Fibroblast of lung (primary cell): ENCODE results near the gene UBE2H. TPM values are rescaled to one million over a fixed set of nuclear protein-coding genes. Genes with fewer than 3 reads are reported as not detected.

Experiments
- DNase-seq, 2 donors: peaks; one replicate each; pipeline versions ENCODE4 v3.0.0 to v3.0.0-alpha.2; 2010; ENCODE audit warnings: low read depth in 2 of 2
- H2AFZ ChIP-seq: 2 replicates; pipeline ENCODE4 v1.5.1; 2012; ENCODE audit warnings: low read length, control low read depth, inconsistent platforms
- H3K27ac ChIP-seq: 2 replicates; pipeline ENCODE4 v1.5.1; 2011; ENCODE audit warnings: low read length, control low read depth; ENCODE audit not compliant: insufficient read depth
- H3K27me3 ChIP-seq: 2 replicates; pipeline ENCODE4 v1.5.1; 2011; ENCODE audit warnings: mild to moderate bottlenecking, low read length; ENCODE audit not compliant: control insufficient read depth, insufficient read depth
- H3K36me3 ChIP-seq: 2 replicates; pipeline ENCODE4 v1.5.1; 2011; ENCODE audit warnings: low read length; ENCODE audit not compliant: control insufficient read depth, insufficient read depth
- H3K4me1 ChIP-seq: 2 replicates; pipeline ENCODE4 v1.5.1; 2011; ENCODE audit warnings: low read length; ENCODE audit not compliant: control insufficient read depth, insufficient read depth; ENCODE audit errors: extremely low read depth
- H3K4me2 ChIP-seq: 2 replicates; pipeline ENCODE4 v1.5.1; 2011; ENCODE audit warnings: low read length, control low read depth; ENCODE audit not compliant: insufficient read depth; ENCODE audit errors: extremely low read depth
- H3K4me3 ChIP-seq, 4 experiments: fragments of 200-600 bp in 1 of 4; sonication (generic) in 1 of 4; replicated peaks in 1 of 4; 2 replicates each; pipeline ENCODE4 v1.5.1; 2011 to 2016; ENCODE audit warnings: low read length in 4 of 4, low read depth in 3 of 4, mild to moderate bottlenecking in 3 of 4, control low read depth in 2 of 4, inconsistent platforms in 1 of 4, mixed read lengths in 1 of 4; ENCODE audit not compliant: insufficient read depth in 1 of 4; ENCODE audit errors: control extremely low read depth in 1 of 4
- H3K79me2 ChIP-seq: 2 replicates; pipeline ENCODE4 v1.5.1; 2012; ENCODE audit warnings: mild to moderate bottlenecking, low read length, inconsistent platforms; ENCODE audit not compliant: control insufficient read depth, insufficient read depth
- H3K9ac ChIP-seq: 2 replicates; pipeline ENCODE4 v1.5.1; 2011; ENCODE audit warnings: mild to moderate bottlenecking, low read length, control low read depth; ENCODE audit not compliant: insufficient read depth
- H3K9me3 ChIP-seq: 2 replicates; pipeline ENCODE4 v1.5.1; 2012; ENCODE audit warnings: low read depth, low read length; ENCODE audit not compliant: control insufficient read depth, insufficient read depth
- H4K20me1 ChIP-seq: 2 replicates; pipeline ENCODE4 v1.5.1; 2011; ENCODE audit warnings: low read length; ENCODE audit not compliant: control insufficient read depth, insufficient read depth; ENCODE audit errors: extremely low read depth
- CTCF ChIP-seq, 2 donors: IDR thresholded peaks in 1 of 2; conservative IDR thresholded peaks in 1 of 2; 1 replicate in 1 of 2; 2 replicates in 1 of 2; pipeline ENCODE4 v1.5.1; 2011 to 2012; ENCODE audit warnings: low read length in 2 of 2, control low read depth in 1 of 2, inconsistent platforms in 1 of 2, low read depth in 1 of 2, mild to moderate bottlenecking in 1 of 2
- EZH2 ChIP-seq: IDR thresholded peaks from 2 replicates; pipeline ENCODE4 v1.5.1; 2012; ENCODE audit warnings: low read length, control low read depth, mild to moderate bottlenecking; ENCODE audit errors: missing control alignments
- polyA plus RNA-seq, 2 donors: library from polyadenylated mRNA; depleted of rRNA in 1 of 2; stranded (reverse) in 1 of 2; unstranded in 1 of 2; fragments of >200 nt; gene quantifications; 2 replicates each; pipeline ENCODE4 v1.2.1, GENCODE V29; 2011 to 2012; ENCODE audit warnings: missing spikeins in 1 of 2
- total RNA-seq: library from RNA; depleted of rRNA; stranded (reverse); fragments of >200 nt; gene quantifications from 2 replicates; pipeline ENCODE4 v1.2.1, GENCODE V29; 2014

Gene UBE2H
- total and polyA plus RNA-seq, 2 donors (not counting 1 experiment from before 2014, with no cell fraction given): 76.0 to 102 TPM

GRCh38 chr7:129821476-129821875 is 131.3 kb downstream of the UBE2H start:
- H3K9ac ChIP-seq: no peak overlapping the region
- no peak overlapping the region for H3K4me3 ChIP-seq
- DNase-seq: no peak

DNA sequence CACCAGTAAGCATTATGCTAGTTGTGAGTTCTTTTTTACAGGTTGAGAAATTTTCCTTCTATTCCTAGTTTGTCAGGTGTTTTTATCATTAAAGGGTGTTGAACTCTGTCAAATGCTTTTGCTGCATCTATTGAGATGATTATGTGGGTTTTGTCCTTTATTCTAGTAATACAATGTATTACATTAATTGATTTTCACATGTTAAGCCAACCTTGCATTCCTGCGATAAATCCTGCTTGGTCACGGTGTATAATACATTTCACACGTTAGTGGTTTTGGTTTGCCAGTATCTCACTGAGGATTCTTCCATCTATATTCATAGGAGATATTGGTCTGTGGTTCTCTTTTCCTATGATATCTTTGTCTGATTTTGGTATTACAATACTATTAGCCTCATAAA is 136.0 kb downstream of the UBE2H start:
- Histone ChIP-seq H3K9ac (no peak overlapping the region), H3K27me3 (peaks cover 2% of the 10 kb centered on the region), H3K36me3 (no peaks in the 10 kb centered on the region), H3K4me2 (no peak overlapping the region), H4K20me1 (no peaks in the 10 kb centered on the region), H3K27ac (no peak overlapping the region), H3K4me1 (no peaks in the 10 kb centered on the region), H2AFZ (no peak overlapping the region), H3K9me3 (no peaks in the 10 kb centered on the region), H3K4me3 (no peak overlapping the region), H3K79me2 (no peaks in the 10 kb centered on the region)
- no peak for DNase-seq
- TF ChIP-seq CTCF (conservative IDR thresholded peaks at IDR 0.05 in 1 of 2, IDR thresholded peaks at IDR 0.05 in 1 of 2; ENCODE audit: low read depth in 1 of 2, low read length in 2 of 2) (no peak), EZH2 (no peak)

More at GRCh38 chr7:129821476-129821875, 131.3 kb downstream of the UBE2H start:
- Histone ChIP-seq H3K4me2 (no peak overlapping the region), H4K20me1 (no peaks in the 10 kb centered on the region), H3K36me3 (no peaks in the 10 kb centered on the region), H3K27ac (no peak overlapping the region), H3K79me2 (no peaks in the 10 kb centered on the region), H3K9me3 (no peaks in the 10 kb centered on the region), H3K4me1 (no peaks in the 10 kb centered on the region), H2AFZ (no peak overlapping the region), H3K27me3 (no peaks in the 10 kb centered on the region)
- TF ChIP-seq EZH2: no peak

GRCh38 chr7:129807863-129808262 is 144.9 kb downstream of the UBE2H start:
- Histone ChIP-seq H3K36me3 (no peaks in the 10 kb centered on the region), H3K79me2 (no peaks in the 10 kb centered on the region), H3K9me3 (no peaks in the 10 kb centered on the region), H3K9ac (no peak overlapping the region), H2AFZ (no peak overlapping the region), H3K27me3 (peaks cover 2% of the 10 kb centered on the region), H3K4me2 (no peak overlapping the region), H3K4me3 (no peak overlapping the region), H4K20me1 (no peaks in the 10 kb centered on the region), H3K4me1 (no peaks in the 10 kb centered on the region), H3K27ac (no peak overlapping the region)
- DNase-seq: no peak
- TF ChIP-seq CTCF (conservative IDR thresholded peaks at IDR 0.05 in 1 of 2, IDR thresholded peaks at IDR 0.05 in 1 of 2; ENCODE audit: low read depth in 1 of 2, low read length in 2 of 2) (no peak), EZH2 (no peak)
